Kasumi-1 (cell line): ENCODE measurements around the gene DPF3.
"Not testable (repeated sequence)": the region's sequence is repeated elsewhere in the genome, so short reads cannot be mapped to it uniquely, and the experiment has no call there.

Experiments
- DNase-seq, 2 experiments: peaks; one replicate each; lab custom pipeline; 2025; lab: John Stamatoyannopoulos, UW

The DPF3 gene

DNA sequence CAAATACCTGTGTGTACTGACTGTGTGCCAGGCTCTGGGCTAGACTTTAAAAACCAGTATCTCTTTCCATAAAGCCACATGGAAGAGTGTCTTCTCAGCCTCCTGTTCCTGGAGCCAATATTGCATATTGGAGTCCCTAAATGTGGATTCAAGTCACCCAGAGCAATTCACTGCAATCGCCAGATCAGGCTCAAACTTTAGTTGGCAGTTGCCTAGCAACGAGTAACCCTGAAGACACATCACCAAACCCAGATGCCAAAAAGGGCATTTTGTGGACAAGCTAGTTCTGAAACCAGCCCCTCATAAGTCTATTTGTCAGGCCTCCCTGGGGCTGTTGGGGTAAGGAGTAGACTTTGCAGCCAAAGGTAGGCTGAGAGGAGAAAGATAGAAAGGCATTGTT, 13.7 kb downstream of the DPF3 start:
- no peak for DNase-seq

DNA sequence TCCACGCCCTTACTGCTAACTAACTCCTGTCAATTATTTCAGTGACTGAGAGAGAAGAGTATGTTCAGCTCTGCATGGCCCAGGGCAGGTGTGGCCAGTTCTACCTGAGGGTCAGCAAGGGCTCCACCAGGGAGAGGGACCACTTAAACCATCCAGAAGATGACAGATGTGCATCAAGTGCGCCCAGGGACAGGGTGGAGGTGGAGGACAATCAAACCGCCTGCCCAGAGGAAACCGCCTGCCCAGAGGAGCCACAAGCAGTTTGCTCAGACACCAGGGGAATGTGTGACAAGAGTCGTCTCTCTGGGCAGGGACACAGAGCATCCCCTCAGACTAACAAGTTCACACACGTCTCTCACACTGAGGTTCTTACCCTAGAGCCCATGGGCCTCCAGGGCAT, 14.5 kb downstream of the DPF3 start:
- DNase-seq = no peak

DNA sequence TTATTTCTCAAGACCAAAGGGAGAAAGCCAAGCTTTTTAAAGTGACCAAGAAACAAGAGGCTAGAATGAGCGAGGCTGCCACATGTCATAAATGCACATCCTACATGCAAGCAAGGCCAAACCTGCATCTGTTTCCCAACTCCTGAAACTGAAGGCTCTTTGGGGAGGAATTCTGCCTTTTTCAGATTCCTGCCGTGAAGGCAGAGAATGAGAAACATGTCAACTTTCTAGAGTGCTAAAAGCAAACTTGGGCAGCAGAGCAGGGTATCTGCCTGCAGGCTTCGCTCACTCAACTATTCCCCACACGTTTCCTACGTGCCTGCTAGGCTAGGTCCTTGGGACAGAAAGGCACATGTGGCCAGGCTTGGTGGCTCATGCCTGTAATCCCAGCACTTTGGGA, 15.2 kb downstream of the DPF3 start:
- DNase-seq = no peak

DNA sequence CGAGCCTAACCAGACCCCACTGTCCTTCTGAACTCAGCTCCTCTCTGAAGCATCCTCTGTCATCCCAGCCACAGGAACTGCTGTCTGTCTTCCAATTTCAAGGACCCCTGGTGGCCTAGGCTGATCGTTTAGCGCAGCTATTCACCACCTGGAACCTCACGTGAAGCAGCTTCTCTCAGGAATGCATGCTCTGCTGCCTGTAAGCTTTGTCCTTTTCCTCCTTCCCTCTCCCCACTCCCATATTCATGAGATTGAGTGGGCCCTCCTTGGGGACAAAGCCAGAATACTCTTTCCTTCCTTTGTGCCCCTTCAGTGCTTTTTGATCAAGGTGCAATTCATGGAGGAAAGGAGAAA, 17.2 kb downstream of the DPF3 start:
- no peak for DNase-seq

DNA sequence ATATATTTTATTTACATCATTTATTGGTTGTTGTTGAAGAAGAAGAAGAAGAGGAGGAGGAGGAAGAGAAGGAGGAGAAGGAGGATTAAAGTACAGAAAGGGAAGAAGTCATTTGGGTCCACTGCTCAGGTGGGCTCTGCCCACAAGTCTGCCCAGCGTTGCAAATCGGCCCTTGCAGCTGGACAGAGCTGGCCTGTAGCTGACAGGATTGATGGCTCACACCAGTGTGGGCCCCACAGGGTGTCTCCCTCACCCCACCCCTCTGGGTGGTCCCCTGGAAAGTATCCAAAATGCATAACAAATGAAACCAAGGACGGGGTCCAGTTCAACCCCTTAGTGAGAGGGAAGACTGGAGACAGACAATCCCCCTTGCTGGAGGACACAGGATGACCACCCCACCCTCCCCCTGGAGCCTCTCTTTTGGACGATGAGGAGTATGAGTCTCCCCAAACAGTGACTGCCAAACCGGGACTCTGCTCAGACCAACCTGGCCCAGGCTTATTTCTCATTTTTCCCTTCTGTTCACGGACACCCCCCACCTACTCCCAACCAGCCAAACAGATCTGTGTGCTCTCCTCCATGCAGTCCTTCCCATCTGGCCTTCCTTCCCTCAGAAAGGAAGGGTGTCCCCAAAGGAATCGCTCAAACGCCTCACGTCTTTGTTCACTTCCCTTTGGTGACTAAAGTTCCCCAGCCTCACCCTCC, 17.7 kb downstream of the DPF3 start:
- no peak for DNase-seq

DNA sequence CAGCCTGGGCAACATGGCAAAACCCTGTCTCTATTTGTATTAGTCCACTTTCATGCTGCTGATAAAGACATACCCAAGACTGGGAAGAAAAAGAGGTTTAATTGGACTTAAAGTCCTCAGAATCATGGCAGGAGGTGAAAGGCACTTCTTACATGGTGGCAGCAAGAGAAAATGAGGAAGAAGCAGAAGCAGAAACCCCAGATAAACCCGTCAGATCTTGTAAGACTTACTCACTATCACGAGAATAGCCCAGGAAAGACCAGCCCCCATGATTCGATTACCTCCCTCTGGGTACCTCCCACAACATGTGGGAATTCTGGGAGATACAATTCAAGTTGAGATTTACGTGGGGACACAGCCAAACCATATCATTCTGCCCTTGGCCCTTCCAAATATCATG, 23.0 kb downstream of the DPF3 start:
- DNase-seq = not testable (repeated sequence)

DNA sequence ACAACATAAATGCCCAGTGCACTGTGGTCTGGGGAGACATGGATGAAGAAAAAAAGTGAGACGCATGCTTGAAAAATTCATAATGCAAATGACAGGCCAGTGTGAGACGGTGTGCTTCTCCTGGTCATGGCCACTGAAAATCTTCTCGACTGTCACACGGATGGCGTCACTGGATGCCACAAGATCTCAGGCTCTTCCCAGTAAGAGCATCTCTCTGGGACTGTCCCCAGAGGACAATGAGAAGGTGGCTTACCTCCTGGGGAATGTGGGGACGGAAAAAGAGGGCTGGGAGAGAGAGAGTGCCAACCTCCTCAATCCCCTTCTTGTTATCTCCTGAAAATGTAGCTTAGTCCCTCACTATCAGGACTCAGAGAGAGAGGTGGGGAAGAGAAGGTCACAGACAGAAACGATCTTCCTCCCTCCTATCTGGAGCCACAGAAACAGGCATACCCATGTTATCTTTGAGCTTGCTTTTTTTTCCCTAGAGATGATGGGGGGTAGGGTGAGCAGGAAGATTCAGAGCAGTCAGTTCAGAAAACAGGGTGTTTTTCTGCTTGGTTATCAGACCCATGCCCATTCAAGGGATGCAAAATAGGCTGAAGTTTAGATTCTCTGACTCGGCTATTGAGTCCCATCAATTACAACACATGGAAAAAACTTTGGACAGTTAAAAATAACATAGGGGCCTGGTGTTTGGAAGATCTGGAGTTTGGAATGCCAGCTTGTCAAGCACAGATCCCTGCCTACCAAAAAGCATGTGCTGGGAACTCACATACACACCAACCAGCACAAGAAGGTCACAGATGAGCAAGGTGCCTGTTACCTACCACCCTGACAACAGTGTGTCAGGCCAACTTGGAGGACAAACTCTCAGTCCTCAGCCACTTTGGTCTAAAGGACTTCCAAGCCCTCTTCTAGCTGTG, 24.2 kb downstream of the DPF3 start:
- no peak for DNase-seq

DNA sequence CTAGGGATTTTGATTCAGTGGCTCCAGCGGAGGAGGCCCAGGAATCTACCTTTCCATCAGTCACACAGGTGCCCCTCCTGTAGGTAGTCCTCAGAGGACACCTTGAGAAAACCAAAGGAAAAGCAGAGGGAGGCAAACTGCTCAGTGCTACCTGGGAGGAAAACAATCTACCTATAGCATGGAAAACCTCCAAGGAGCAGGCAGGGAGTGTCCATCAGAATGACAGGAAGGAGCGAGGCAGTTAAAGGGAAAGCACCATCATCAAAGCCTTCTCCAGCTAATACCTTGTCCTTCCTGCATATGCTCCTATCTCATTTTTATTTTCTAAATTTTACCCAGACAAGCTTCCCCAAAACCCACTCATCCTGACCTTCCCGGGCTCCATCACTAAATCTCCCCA, 25.4 kb downstream of the DPF3 start:
- DNase-seq = no peak

DNA sequence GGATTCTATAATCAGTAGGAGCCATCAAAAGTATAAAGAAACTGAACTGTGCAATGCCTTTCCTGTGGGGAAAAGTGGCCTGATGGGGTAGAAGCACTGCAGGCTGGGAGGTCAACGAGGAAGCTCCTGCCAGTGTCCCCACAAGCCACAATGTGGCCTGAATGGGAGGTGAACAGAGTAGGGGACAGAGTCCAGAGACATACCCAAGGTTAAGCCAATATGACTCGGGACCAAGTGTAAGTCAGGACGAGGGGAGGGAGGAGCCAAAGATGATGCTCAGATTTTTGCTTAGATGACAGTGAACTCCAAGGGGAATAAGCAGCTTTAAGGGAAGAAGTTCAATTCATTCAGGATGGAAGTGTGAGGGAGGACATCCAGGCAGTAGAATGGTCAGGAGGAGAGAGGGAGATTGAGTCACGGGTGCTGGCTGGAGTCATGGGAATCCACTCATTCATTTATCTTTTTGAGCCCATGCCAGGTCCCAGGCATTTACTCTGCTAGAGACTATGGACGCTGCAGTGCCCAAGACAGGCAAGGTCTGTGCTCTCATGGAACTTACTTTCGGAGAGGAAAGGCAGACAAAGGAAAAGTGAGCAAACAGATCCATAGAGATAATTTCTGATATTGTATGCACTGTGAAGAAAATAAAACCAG, 29.1 kb downstream of the DPF3 start:
- no peak for DNase-seq

DNA sequence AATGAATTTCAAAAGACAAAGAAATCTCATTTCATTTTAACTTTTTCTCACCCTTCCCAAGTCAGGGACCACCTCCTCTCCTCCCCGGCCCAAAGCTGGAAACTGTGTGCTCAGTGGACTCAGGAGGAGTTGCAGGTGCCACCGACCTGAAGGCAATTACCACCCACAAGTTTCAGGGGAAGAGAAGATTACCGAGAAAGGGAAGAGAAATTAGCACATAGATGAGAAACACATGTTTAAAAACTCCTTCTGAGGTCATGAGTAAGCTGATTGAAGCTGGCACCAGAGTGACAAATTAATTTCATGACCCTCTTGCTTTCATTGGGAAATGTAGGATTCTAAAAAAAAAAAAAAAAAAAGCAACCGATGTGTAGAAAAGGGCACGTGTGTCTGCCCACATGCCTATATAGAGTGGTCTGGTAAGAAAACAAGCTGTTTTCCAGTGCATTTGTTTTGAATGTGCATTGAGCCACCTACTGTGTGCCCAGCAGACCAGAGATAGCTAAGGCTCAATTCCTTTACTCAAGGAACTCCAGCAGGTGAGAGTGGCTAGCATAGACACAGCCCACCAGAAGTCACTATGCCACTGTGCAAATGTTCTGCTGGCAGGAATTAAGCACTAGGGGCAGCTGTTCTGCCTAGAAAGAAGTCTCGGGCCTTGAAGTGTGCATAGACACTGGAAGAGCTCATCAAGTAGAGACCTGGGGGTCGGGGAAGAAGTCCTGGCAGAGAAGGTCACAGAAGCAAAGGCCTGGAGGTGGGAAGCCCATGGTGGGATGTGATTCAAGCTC, 30.5 kb downstream of the DPF3 start:
- no peak for DNase-seq

DNA sequence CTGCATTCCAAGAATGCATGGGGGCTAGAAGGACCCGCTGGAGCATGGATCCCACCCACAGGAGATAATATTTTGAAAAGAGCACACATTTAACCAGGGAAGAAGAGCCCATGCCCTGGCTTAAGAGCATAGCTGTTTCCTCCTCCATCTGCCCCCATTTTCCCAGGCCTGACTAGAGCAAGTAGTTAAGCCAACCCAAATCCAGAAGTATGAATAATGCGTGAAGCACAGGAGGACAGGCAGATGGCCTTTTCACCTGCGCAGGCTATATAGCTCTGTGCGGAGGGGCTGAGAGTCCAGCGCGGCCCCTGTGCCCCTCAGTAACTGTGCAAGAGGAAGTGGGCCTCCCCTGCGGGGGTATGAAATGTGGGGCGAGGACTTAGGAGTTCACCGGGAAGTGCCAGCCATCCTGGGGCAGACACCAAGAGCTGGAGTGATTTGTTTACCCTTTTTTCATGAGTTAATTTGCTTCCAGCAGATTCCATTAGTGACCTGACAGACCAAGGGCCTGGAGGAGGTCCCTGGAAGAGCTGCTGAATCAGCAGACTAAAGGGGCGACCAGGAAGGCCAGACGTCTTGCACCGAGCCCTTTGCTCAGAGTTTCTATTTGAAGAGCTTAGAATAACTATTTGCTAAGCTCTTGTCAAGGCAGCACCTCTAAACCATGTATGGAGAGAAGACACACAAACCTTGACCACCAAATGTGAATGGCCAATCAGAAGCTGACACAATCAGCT, 37.2 kb downstream of the DPF3 start:
- no peak for DNase-seq

DNA sequence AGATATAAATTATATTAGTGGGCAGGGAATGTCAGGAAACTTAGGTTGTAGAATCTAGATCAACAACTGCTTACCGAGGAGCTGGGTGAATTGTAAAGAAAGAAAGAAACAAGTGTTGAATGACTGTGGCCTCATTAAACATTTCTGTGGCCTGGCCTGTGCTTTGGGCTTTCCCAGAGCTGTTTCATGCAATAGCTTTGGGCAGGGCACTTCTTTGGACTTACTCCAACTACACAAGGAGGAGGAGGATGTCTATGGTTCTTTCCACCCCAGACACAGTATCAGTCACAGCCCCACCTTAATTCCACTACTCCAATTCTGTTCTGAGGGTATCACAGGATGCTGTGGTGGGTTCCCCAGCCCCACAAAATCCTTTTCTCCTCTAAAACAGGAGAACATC, 38.0 kb downstream of the DPF3 start:
- DNase-seq = no peak

DNA sequence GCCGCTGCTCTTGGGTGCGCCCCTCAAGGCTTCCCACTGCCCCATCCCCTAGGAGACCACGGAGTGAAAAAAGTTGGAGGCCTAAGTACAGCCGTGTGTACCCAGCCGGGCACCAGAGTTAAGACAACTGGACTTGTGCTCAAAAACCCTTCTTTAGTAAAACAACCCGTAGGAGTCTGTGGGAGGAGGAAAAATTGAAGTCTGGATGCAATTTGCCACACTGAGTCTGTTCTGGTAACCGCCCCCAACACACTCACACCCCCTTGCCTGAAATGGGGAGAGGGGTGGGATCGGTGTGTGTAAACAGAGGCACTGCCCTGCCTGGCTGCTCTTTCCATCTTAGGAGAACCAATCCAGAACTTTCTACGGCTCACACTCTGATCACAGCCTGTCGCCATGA, 41.7 kb downstream of the DPF3 start:
- DNase-seq = no peak

DNA sequence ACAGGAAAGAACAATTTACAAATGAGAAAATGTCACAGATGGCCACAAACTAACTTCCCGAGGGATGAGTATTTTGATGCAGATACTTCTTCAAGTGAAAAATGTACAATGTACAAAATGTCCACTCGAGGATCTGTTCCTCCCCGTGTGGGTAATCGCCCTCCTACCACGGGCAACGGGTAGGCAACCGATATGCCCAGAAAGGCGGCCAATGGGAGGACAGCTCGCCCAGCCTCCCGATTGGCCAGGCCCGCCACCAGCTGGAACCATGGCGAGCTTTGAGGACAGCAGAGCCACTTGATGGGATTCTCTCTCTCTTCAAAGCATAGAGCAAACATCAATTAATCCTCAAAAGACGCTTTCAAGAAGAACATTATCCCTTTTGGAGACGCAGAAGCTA, 42.3 kb downstream of the DPF3 start:
- no peak for DNase-seq

DNA sequence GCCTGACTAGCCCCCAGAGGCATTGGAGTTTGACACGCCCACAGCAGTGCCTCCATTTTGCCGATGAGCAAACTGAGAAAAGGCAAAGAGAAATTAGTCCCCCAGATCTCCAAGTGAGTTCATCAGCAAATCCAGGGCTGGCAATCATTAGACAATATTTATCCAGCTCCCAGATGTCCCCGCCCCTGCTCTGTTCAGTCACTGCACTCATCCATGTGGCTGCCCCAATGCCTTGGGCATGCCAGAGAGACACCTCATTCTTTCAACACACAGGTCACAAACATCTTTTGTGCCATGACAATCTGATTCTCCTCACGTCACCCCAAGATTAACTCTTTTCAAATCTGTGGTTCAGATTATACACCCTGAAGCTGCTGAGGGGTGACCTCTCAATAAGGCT, 43.5 kb downstream of the DPF3 start:
- DNase-seq = no peak

DNA sequence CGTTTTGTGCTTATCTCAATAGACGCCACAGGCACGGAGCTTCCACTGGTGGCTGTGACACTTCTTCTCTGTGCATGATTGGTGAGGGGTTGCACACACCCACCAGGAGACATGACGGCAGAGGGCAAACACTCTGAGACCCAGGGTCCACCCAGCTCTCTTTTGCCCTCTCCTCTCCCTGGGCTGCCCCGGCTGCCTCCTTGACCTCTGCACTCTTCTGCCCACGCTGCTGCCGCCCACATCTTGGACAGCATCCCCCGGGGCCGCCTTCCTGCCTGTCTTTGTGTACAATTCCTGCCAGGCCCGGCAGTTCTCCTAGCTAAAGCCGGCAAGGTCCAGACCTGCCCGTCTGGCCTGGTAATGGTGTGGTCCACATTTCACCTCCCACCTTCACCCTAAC, 44.7 kb downstream of the DPF3 start:
- no peak for DNase-seq

DNA sequence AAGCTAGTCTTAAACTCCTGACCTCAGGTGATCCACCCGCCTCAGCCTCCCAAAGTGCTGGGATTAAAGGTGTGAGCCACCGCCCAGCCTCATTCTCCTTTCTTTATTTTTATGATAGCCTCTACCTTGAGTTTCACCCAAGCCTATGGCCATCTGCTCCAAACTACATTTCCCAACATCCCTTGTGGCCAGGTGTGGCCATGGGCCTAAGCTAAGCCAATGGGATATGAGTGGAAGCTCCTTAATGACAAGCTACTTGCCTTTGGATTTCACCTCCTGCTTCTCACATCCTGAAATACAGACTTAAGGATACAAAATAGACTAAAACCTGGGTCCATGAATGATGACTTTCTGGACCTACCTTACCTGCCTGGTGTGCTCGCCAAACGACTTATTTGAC, 46.2 kb downstream of the DPF3 start:
- DNase-seq = no peak

DNA sequence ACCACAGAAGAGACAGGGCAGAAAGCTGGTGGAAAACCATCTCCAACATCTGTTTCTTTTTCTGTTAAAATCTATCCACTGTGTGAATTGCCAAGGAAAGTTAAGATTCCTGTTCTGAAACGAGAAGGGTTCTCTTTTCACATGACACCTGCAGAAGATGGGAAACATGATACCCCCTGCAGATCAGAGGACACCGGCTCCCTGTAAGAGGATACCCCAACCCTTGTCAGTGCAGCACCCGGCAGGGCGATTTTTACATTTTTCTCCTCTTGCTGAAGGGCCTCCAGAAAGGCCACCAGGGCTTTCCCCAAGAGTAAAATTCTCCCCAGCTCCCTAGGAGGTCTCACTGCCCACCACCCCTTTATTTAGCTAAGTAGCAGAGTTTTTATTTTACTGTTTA, 48.2 kb downstream of the DPF3 start:
- DNase-seq = no peak

DNA sequence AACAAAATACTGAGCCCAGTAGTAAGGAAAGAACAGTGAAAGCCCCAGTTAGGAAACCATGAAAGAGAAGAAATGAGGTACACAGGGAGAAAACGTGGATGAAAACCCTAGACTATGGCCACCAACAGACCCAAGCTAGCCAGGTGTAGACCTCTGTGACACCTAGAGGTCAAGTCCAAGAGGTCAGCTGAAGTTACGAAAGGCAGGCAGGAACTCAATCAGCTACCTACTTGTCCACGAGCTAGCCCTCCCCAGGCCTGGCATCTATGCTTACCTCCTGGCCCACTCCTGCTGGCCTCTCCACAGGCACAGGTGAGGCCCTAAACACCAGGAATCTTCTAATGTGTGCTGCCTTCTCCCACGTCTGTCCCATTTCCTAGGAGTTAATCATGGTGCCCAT, 48.7 kb downstream of the DPF3 start:
- DNase-seq = no peak

DNA sequence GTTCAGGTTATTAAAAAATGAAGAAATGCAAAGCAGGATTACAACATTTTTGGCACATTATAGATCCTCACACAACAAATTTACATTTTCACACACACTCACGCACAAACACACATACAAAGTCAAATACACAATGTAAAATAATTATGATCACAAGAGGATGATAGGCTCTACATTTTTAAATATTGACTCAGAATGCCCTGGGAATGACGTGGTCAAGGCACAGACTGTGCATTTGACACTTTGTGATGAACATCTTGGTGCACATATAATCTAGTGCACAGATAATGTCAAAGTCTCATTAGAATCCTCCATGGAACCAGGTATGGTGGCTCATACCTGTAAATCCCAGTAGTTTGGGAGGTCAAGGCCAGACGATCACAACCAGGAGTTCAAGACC, 49.4 kb downstream of the DPF3 start:
- DNase-seq = no peak

DNA sequence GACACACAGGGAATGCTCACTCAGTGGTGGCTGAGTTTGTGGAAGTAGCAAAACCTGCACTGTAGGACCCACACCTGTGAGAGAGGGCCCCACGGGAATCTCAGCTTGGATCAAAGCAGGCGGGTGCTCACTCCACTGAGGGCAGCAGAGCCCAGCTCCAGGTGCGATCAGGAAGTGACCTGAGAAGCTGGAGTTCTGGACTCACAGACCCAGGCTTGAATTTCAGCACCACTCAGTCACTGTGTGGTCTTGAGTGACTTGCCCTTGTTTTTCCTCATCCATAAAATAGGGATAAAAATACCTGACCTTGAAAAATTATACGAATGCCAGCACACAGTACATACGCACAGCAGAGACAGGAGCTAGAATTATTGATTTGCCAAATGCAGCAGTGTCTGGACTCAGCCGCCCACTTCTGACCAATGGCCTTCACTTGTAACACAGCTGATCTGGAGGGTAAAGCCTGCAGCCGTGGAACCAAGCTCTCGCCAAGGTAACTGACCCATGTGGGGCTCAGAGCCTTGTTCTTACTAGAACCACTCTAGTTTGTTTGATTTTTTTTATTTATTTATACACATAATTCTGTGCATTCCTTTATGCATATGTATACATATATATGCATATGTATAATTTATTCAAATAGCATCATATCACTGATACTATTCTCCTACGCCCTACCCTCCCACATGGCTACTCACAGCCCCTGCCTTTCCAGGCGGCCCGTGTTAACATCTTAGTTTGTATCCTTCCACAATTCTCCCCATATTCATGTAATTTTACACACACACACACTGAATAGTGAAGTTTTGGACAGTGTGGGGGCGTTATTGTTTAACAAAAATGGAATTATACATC, 53.9 kb downstream of the DPF3 start:
- DNase-seq = no peak
